Spleen (tissue), 7 donors: ENCODE data around the gene ISCA2.
"Not testable (repeated sequence)": the region's sequence is repeated elsewhere in the genome, so short reads cannot be mapped to it uniquely, and the experiment has no call there.

Source experiments
- CTCF ChIP-seq, 11 experiments: fragments of 200-600 bp in 7 of 11; fragments of 450-650 bp in 4 of 11; sonication (generic) in 4 of 11; IDR thresholded peaks in 8 of 11; conservative IDR thresholded peaks in 3 of 11; 1 replicate in 7 of 11; 2 replicates in 4 of 11; pipeline versions ENCODE4 v1.4.0 to v1.8.0; 2016 to 2021; ENCODE audit warnings: antibody characterized with exemption in 11 of 11, inconsistent platforms in 4 of 11, mild to moderate bottlenecking in 1 of 11
- POLR2A ChIP-seq, 3 donors: fragments of 450-650 bp; IDR thresholded peaks; one replicate each; pipeline ENCODE4 v1.5.1; 2017; ENCODE audit warnings: antibody characterized with exemption in 3 of 3, mild to moderate bottlenecking in 1 of 3
- POLR2AphosphoS5 ChIP-seq, 3 donors: sonication (generic); formaldehyde crosslinking; IDR thresholded peaks; one replicate each; pipeline ENCODE4 v1.5.1; 2017; ENCODE audit warnings: antibody characterized with exemption in 3 of 3
- donor health status: DM: no; HTN: no; CAD: no; lungs with moderate emphysema.
- donor health status: DM: no; HTN: no; CAD: no.
- donor health status: DM: no; HTN: no; CAD: no.

DNA sequence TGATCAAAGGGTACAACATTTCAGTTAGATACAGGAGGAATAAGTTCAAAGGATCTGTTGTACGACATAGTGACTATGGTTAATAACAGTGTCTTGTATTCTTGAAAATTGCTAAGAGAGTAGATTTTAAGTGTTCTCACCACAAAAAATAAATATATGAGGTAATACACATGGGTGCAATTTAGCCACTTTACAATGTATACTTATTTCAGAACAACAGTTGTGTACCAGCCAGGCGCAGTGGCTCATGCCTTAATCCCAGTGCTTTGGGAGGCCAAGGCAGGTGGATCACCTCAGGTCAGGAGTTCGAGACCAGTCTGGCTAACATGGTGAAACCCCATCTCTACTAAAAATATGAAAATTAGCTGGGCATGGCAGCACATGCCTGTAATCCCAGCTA is 42.8 kb downstream of the ISCA2 start:
- not testable (repeated sequence) for TF ChIP-seq CTCF (IDR thresholded peaks at IDR 0.05 in 8 of 11, conservative IDR thresholded peaks at IDR 0.05 in 3 of 11); POLR2AphosphoS5 (IDR thresholded peaks at IDR 0.05); POLR2A (IDR thresholded peaks at IDR 0.05)
